Psoas muscle (tissue), 8 donors: Measurements from ENCODE around the gene AHNAK. TPM values are rescaled to one million over a fixed set of nuclear protein-coding genes. Genes with fewer than 3 reads are reported as not detected.
A peak's percentile ranks its signal among the peaks of the same experiment; 100 is the strongest.

ENCODE experiments used
- ATAC-seq, 4 donors: fragments of 200-7000 bp; cut with Tn5 transposase; one replicate each; pipeline ENCODE4 v1.9.1; 2020; ENCODE audit warnings: moderate library complexity in 3 of 4, mild to moderate bottlenecking in 2 of 4
- DNase-seq, 2 donors: peaks; one replicate each; pipeline ENCODE4 v3.0.0-alpha.2; 2020
- H3K27ac ChIP-seq: fragments of 200-600 bp; one replicate; pipeline ENCODE4 v1.8.0; 2022
- H3K27me3 ChIP-seq, 3 donors: fragments of 200-600 bp in 1 of 3; one replicate each; pipeline versions ENCODE4 v1.6.1 to v1.8.0; 2013 to 2022; ENCODE audit warnings: low read length in 2 of 3, mild to moderate bottlenecking in 2 of 3, moderate library complexity in 1 of 3; ENCODE audit not compliant: insufficient read depth in 3 of 3
- H3K36me3 ChIP-seq, 2 donors: fragments of 200-600 bp in 1 of 2; one replicate each; pipeline versions ENCODE4 v1.6.1 to v1.8.0; 2013 to 2022; ENCODE audit warnings: low read depth in 1 of 2, mild to moderate bottlenecking in 1 of 2, moderate library complexity in 1 of 2; ENCODE audit not compliant: insufficient read depth in 1 of 2
- H3K4me1 ChIP-seq: fragments of 200-600 bp; one replicate; pipeline ENCODE4 v1.8.0; 2022
- H3K4me3 ChIP-seq: fragments of 200-600 bp; one replicate; pipeline ENCODE4 v1.8.0; 2022; ENCODE audit warnings: mild to moderate bottlenecking
- H3K9me3 ChIP-seq: fragments of 200-600 bp; one replicate; pipeline ENCODE4 v1.8.0; 2022
- CTCF ChIP-seq: fragments of 200-600 bp; IDR thresholded peaks from one replicate; pipeline ENCODE4 v1.8.0; 2022; ENCODE audit warnings: antibody characterized with exemption
- WGBS, 3 donors: extraction: QIAGEN DNeasy Blood & Tissue Kit; methylation state at CpG; one replicate each; pipeline versions ENCODE4 v1.1.6 to v1.1.7; 2013; 5-methylcytosine and 5-hydroxymethylcytosine counted together
- intact Hi-C, 2 donors: fragments of 100-400 bp; cut with DNase I; formaldehyde crosslinking; loops; one replicate each; pipeline versions ENCODE4 v1.11.0 to v1.14.2; 2022
- polyA plus RNA-seq, 3 donors: library from polyadenylated mRNA; stranded (reverse); fragments of 200-250 nt; gene quantifications; one replicate each; pipeline ENCODE4 v1.2.3, GENCODE V29; 2013
- total RNA-seq, 4 donors: library from RNA; stranded (reverse); fragmentation: NEBNext Ultra II Directional in 2 of 4; extraction: Animal tissue kit (Norgen Biotek cat#: 25700) in 2 of 4; gene quantifications; one replicate each; pipeline versions ENCODE4 v1.2.1 to v1.2.4, GENCODE V29; 2021 to 2023
- donor health status: healthy with polysubstance abuse.
- donor health status: DM: no; HTN: no; CAD: no; lungs with moderate emphysema.
- donor health status: Bipolar disorder and iron deficiency.
- donor health status: healthy.
- donor health status: DM: yes; HTN: yes; CAD: no.
- donor health status: DM: no; HTN: no; CAD: no.
- donor health status: DM: no; HTN: no; CAD: no.
- donor health status: DM: yes; HTN: yes; CAD: no.

AHNAK gene
- total and polyA plus RNA-seq, 7 donors, result 93.5 to 679 (median 376) TPM

DNA sequence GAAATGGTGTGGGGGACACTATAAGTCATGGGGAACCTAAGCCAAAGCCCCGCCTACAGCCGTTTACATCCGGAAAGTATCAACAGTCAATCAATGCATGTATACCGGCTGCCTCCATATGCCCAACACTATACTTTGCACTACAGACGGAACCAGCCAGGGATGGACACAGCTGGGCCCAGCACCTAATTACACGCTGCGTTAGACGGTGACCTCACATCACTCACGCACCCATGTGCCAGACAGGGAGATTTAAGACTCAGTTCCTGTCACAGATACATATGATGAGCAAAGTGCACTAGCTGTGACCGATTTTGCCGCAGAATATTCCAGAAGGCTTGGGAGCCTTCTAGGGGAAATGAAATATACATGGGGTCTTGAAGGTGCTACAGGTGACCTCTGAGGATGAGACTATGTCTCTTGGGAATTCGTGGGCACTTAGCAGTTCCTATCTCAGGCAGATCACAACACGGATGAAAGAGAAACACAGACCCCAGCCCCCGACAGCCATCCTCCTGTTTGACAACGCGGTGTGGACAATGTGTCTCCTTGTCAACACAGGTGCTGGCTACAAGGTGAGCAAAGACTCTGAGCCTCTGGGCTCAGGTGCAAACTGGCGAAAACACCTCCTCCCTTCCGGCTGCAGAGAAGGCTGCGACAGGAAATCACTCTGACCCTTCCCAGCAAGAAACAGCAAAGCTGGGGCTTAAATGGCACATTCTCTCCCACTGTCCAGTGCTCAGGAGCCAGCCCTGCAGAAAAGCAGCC is 8.0 kb downstream of the AHNAK start:
- ATAC-seq (no peak), DNase-seq (no peak)
- Histone ChIP-seq H3K36me3 (peaks cover 14 to 30% of the 10 kb centered on the region in 2 donors), H3K27ac (peak overlapping the region; percentile 99), H3K4me3 (peak overlapping the region; percentile 91), H3K27me3 (no peaks in the 10 kb centered on the region), H3K9me3 (no peaks in the 10 kb centered on the region), H3K4me1 (peaks cover 69% of the 10 kb centered on the region)
- WGBS, 3 donors, result 28 to 43% (median 33%) methylated on average over 19 of the region's 19 CpGs
- no peak for TF ChIP-seq CTCF
- intact Hi-C loops, result no loop called here

- Histone ChIP-seq H3K27ac (peak overlapping the region; percentile 36), H3K27me3 (no peaks in the 10 kb centered on the region), H3K36me3 (peaks cover 23 to 52% of the 10 kb centered on the region in 2 donors), H3K4me1 (peaks cover 47% of the 10 kb centered on the region), H3K9me3 (no peaks in the 10 kb centered on the region), H3K4me3 (no peak overlapping the region)
- 47 to 59% (median 56%) methylated on average over 20 to 21 of the region's 21 CpGs for WGBS, 3 donors
- DNase-seq, result no peak
- intact Hi-C loops, result no loop called here
- no peak for ATAC-seq
- no peak for TF ChIP-seq CTCF
Observed at GRCh38 chr11:62536301-62536957, 10.2 kb downstream of the AHNAK start.

DNA sequence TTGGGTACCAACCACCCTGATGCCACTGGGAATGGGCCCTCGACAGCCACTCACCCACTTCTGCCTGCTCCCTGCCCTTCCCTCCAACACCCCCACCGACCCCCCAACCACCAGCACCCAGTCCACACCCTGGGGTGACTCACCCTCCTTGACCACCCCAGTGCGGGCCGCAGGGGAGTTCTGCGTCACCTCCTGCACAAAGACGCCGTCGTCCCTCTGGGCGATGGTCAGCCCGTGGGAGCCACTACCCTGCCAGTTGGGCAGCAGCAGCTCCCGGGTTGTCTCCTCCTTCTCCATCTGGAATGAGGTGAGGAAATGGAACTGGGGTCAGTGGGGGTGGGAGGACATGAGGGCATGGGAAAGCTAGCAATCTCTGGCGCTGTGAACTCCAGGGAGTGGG is 10.8 kb downstream of the AHNAK start:
- intact Hi-C loops, result no loop called here
- DNase-seq (no peak), ATAC-seq (no peak)
- 62 to 73% (median 65%) methylated on average over 12 of the region's 12 CpGs for WGBS, 3 donors
- TF ChIP-seq CTCF, result no peak
- peak overlapping the region; percentile 36 for H3K27ac ChIP-seq
- no peak overlapping the region for H3K4me3 ChIP-seq
- peaks cover 27 to 58% of the 10 kb centered on the region in 2 donors for H3K36me3 ChIP-seq
- H3K9me3 ChIP-seq, result no peaks in the 10 kb centered on the region
- H3K27me3 ChIP-seq, result no peaks in the 10 kb centered on the region
- H3K4me1 ChIP-seq, result peaks cover 40% of the 10 kb centered on the region

DNA sequence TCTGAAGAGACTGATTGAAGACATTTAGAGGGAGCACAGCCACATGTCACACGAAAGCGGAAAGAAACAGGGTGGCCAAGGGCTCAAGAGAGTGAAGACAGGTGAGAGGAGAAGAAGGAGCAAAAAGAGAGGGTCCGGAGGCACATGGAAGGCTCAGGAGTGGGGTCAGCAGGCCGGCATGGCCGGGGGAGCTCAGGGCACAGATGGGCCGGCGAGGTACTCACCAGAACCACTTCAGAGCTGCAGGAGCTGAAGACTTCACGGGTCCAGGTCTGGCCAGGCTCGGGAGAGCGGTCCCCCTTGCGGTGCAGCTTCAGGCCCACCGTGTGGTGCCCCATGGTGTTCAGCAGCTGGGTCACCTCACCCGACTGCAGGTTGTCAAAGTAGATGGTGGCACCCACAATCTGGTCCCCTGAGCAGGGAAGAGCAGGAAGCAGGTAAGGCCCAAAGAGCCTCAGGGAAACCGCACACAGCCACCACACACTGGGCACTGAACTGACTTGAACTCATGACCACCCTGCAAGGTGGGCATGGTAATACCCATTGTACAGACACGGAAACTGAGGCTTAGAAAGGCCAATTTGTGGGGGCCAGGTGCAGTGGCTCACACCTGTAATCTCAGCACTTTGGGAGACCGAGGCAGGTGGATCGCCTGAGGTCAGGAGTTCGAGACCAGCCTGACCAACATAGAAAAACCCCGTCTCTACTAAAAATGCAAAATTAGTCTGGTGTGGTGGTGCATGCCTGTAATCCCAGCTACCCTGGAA is 11.6 kb downstream of the AHNAK start:
- ATAC-seq, result no peak
- H3K9me3 ChIP-seq, result no peaks in the 10 kb centered on the region
- no peak overlapping the region for H3K4me3 ChIP-seq
- peaks cover 32% of the 10 kb centered on the region for H3K4me1 ChIP-seq
- intact Hi-C loops, result no loop called here
- H3K27ac ChIP-seq, result no peak overlapping the region
- no peak for DNase-seq
- 87 to 92% (median 92%) methylated on average over 19 of the region's 19 CpGs for WGBS, 3 donors
- peaks cover 34 to 67% of the 10 kb centered on the region in 2 donors for H3K36me3 ChIP-seq
- TF ChIP-seq CTCF, result no peak
- H3K27me3 ChIP-seq, result no peaks in the 10 kb centered on the region
